Stimulated activated effector memory CD8-positive, alpha-beta T cell treated with anti-CD3 and anti-CD28 coated beads, Interleukin-12 subunit alpha, Interleukin-12 subunit beta, amount 100 ng/mL, for 72 hours (primary cell): Measurements from ENCODE around the gene ZSCAN22.
"Not testable (repeated sequence)": the region's sequence is repeated elsewhere in the genome, so short reads cannot be mapped to it uniquely, and the experiment has no call there.

ENCODE experiments used
- ATAC-seq: fragments of 150-1000 bp; cut with Tn5 transposase; 2 replicates; pipeline ENCODE4 v1.10.0; 2021
- DNase-seq, 2 donors: peaks; one replicate each; pipeline ENCODE4 v3.0.0; 2021 to 2022; ENCODE audit warnings: low spot score in 2 of 2
- H3K27ac Mint-ChIP-seq: one replicate; pipeline ENCODE4 v1.8.0; 2022; ENCODE audit warnings: mild to moderate bottlenecking, mixed read lengths
- H3K36me3 Mint-ChIP-seq: one replicate; pipeline ENCODE4 v1.8.0; 2022; ENCODE audit warnings: mild to moderate bottlenecking, mixed read lengths
- H3K4me1 Mint-ChIP-seq: one replicate; pipeline ENCODE4 v1.8.0; 2022; ENCODE audit warnings: mixed read lengths
- H3K4me3 Mint-ChIP-seq: one replicate; pipeline ENCODE4 v1.8.0; 2022; ENCODE audit warnings: mild to moderate bottlenecking, mixed read lengths
- H3K9me3 Mint-ChIP-seq: one replicate; pipeline ENCODE4 v1.8.0; 2022; ENCODE audit warnings: mixed read lengths

ZSCAN22 gene

DNA sequence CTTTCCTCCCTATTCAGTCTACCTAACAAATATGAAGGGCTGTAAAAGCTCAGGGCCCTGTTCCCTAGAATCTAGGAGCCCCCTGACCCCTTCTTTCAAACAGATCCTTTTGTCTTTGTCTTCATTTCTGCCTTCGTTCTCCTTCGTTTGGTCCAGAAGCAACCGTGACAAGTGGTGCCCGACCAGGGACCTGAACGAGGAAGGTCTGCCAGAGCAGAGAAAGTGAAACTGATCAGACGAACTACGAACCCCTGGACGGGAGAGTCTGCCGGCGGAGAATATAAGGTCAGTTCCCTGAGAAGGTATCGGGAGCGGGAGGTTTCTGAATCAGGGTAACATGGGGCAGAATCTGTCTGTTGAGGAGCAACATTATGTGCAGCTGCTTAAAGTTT is 20.9 kb upstream of the ZSCAN22 start:
- peak overlapping the region; percentile 98 for H3K4me3 Mint-ChIP-seq
- H3K27ac Mint-ChIP-seq: peak overlapping the region; percentile 98
- H3K4me1 Mint-ChIP-seq: peaks cover 54% of the 10 kb centered on the region
- DNase-seq (peak in 1 of 2 donors; percentile 52), ATAC-seq (no peak)
- H3K36me3 Mint-ChIP-seq: peaks cover 62% of the 10 kb centered on the region
- H3K9me3 Mint-ChIP-seq: no peaks in the 10 kb centered on the region

- H3K4me1 Mint-ChIP-seq: peaks cover 50% of the 10 kb centered on the region
- no peak overlapping the region for H3K27ac Mint-ChIP-seq
Observed at GRCh38 chr19:58307736-58308135, 19.1 kb upstream of the ZSCAN22 start.

GRCh38 chr19:58310685-58311084 is 16.1 kb upstream of the ZSCAN22 start:
- ATAC-seq, DNase-seq, H3K9me3 Mint-ChIP-seq, H3K27ac Mint-ChIP-seq, H3K4me3 Mint-ChIP-seq: not testable (repeated sequence)
- Mint-ChIP-seq H3K36me3 (peaks cover 96% of the 10 kb centered on the region), H3K4me1 (peaks cover 37% of the 10 kb centered on the region)

More at GRCh38 chr19:58307736-58308135, 19.1 kb upstream of the ZSCAN22 start:
- no peak overlapping the region for H3K4me3 Mint-ChIP-seq
- ATAC-seq (no peak), DNase-seq (no peak)
- H3K9me3 Mint-ChIP-seq: no peaks in the 10 kb centered on the region
- H3K36me3 Mint-ChIP-seq: peaks cover 77% of the 10 kb centered on the region

GRCh38 chr19:58311345-58311865 is 15.4 kb upstream of the ZSCAN22 start:
- Mint-ChIP-seq H3K27ac (no peak overlapping the region), H3K4me1 (peaks cover 30% of the 10 kb centered on the region), H3K36me3 (peaks cover 96% of the 10 kb centered on the region), H3K9me3 (no peaks in the 10 kb centered on the region), H3K4me3 (no peak overlapping the region)
- ATAC-seq (no peak), DNase-seq (no peak)

GRCh38 chr19:58315580-58315979 is 11.2 kb upstream of the ZSCAN22 start:
- ATAC-seq (no peak), DNase-seq (no peak)
- Mint-ChIP-seq H3K4me3 (no peak overlapping the region), H3K4me1 (no peaks in the 10 kb centered on the region), H3K27ac (no peak overlapping the region), H3K36me3 (peaks cover 56% of the 10 kb centered on the region), H3K9me3 (no peaks in the 10 kb centered on the region)

DNA sequence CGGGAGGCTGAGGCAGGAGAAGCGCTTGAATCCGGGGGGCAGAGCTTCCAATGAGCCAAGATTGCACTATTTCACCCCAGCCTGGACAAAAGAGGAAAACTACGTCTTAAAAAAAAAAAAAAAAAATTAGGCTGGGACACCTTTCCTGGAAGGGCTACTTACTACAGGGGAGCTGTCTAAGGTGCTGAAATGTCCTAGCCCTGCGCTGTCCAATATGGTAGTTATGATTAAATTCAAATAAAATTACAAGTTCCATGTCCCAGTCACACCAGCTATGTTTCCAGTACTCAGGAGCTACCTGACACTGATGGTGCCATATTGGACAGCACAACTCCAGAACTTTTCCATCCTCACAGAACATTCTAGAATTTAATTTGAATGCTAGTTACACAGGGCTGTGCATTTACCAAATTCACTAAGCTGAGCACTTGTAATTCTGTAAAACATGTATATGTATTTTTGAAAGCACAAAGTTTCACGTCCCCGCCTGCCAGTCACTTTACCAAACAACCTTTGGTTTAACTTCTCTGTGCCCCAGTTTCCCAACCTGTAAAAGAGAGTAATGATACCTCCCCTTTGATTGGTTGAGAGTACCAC is 9.2 kb upstream of the ZSCAN22 start:
- Mint-ChIP-seq H3K27ac (no peak overlapping the region), H3K9me3 (no peaks in the 10 kb centered on the region), H3K4me1 (no peaks in the 10 kb centered on the region), H3K4me3 (no peak overlapping the region), H3K36me3 (peaks cover 38% of the 10 kb centered on the region)
- ATAC-seq (no peak), DNase-seq (no peak)

DNA sequence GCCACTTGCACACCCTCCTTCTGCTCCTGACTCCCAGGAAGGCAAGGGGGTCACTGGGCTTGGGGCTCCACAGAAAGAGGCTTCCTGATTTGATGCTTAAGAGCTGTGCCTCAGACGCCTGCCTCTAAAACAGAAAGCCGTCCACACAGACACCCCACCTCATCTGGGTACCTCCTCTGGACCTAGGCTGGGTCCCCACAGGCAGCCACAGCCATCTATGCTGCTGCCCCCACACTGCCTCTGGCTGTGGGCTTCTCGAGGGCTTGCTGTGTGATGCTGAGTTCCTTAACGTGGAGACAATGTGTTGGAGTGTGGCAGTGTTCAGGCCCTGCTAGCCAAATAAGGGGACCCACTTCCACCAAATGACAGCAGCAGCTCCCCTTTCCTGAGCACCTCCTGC is 8.5 kb upstream of the ZSCAN22 start:
- no peak overlapping the region for H3K4me3 Mint-ChIP-seq
- H3K4me1 Mint-ChIP-seq: no peaks in the 10 kb centered on the region
- ATAC-seq (no peak), DNase-seq (no peak)
- H3K9me3 Mint-ChIP-seq: no peaks in the 10 kb centered on the region
- no peak overlapping the region for H3K27ac Mint-ChIP-seq
- H3K36me3 Mint-ChIP-seq: peaks cover 31% of the 10 kb centered on the region

- no peaks in the 10 kb centered on the region for H3K4me1 Mint-ChIP-seq
- no peaks in the 10 kb centered on the region for H3K9me3 Mint-ChIP-seq
- no peak for DNase-seq
- H3K36me3 Mint-ChIP-seq: peaks cover 22% of the 10 kb centered on the region
- no peak overlapping the region for H3K4me3 Mint-ChIP-seq
- ATAC-seq: no peak
- H3K27ac Mint-ChIP-seq: no peak overlapping the region
Observed at GRCh38 chr19:58319241-58319640, 7.6 kb upstream of the ZSCAN22 start.

DNA sequence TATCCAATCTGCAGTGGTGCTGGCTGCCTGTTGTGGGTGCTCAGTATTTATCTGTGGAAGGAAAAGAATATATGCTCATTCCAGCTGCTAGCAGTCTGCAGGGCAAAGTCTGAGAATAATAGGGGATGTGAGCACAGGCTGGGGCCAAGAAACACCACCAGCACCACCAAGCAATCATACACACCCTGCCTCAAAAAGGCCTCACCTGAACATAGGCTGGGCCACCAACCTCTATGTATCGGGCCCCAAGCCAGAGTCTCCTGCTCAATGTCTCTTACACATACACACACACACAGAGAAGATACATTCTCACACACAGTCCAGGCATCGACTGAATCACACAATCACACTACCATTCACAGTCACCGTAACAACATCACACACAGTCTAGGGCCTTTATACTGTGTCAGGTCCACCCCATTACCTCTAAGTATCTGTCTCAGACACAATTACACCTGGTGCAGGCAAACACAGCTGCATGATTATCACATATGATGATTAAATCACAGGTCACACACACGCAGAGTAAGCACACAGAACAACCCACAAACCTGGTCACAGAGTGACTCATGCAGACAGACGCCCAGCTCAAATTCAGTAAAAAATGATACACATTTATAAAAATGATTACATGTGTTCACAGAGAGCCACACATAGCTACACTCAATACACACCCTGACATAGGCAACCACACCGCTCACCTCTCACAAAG is 1.3 kb upstream of the ZSCAN22 start:
- H3K27ac Mint-ChIP-seq: no peak overlapping the region
- DNase-seq (no peak), ATAC-seq (no peak)
- no peaks in the 10 kb centered on the region for H3K9me3 Mint-ChIP-seq
- no peaks in the 10 kb centered on the region for H3K4me1 Mint-ChIP-seq
- no peaks in the 10 kb centered on the region for H3K36me3 Mint-ChIP-seq
- H3K4me3 Mint-ChIP-seq: no peak overlapping the region

GRCh38 chr19:58326501-58326913 is 287 bp upstream of the ZSCAN22 start:
- no peak for DNase-seq
- no peak overlapping the region for H3K27ac Mint-ChIP-seq
- peak; percentile 55 for ATAC-seq
- H3K4me3 Mint-ChIP-seq: no peak overlapping the region
- no peaks in the 10 kb centered on the region for H3K4me1 Mint-ChIP-seq
- H3K36me3 Mint-ChIP-seq: no peaks in the 10 kb centered on the region
- H3K9me3 Mint-ChIP-seq: no peaks in the 10 kb centered on the region

GRCh38 chr19:58328999-58329398 is 2.2 kb downstream of the ZSCAN22 start:
- Mint-ChIP-seq H3K27ac (no peak overlapping the region), H3K4me1 (no peaks in the 10 kb centered on the region), H3K36me3 (no peaks in the 10 kb centered on the region), H3K9me3 (no peaks in the 10 kb centered on the region), H3K4me3 (no peak overlapping the region)
- no peak for ATAC-seq
- DNase-seq: no peak

- Mint-ChIP-seq H3K9me3 (no peaks in the 10 kb centered on the region), H3K4me3 (no peak overlapping the region), H3K4me1 (peaks cover 5% of the 10 kb centered on the region), H3K36me3 (peaks cover 6% of the 10 kb centered on the region), H3K27ac (no peak overlapping the region)
- DNase-seq: no peak
- no peak for ATAC-seq
Observed at GRCh38 chr19:58330458-58330857, 3.7 kb downstream of the ZSCAN22 start.

DNA sequence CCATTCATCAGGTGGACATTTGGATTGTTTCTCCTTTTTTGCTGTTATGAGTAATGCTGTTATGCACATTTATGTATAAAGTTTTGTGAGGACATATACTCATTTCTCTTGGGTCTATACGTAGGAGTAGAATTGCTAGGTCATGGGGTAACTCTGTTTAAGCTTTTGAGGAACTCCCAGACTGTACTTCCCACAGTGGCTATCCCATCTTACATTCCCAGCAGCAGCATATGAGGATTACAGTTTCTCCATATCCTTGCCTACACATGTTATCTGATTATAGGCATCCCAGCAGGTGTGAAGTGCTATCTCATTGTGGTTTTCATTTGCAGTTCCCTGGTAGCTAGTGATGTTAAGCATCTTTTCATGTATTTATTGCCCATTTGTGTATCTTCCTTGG is 5.9 kb downstream of the ZSCAN22 start:
- ATAC-seq: no peak
- no peak overlapping the region for H3K4me3 Mint-ChIP-seq
- DNase-seq: no peak
- no peaks in the 10 kb centered on the region for H3K9me3 Mint-ChIP-seq
- peaks cover 11% of the 10 kb centered on the region for H3K36me3 Mint-ChIP-seq
- H3K4me1 Mint-ChIP-seq: peaks cover 5% of the 10 kb centered on the region
- no peak overlapping the region for H3K27ac Mint-ChIP-seq

DNA sequence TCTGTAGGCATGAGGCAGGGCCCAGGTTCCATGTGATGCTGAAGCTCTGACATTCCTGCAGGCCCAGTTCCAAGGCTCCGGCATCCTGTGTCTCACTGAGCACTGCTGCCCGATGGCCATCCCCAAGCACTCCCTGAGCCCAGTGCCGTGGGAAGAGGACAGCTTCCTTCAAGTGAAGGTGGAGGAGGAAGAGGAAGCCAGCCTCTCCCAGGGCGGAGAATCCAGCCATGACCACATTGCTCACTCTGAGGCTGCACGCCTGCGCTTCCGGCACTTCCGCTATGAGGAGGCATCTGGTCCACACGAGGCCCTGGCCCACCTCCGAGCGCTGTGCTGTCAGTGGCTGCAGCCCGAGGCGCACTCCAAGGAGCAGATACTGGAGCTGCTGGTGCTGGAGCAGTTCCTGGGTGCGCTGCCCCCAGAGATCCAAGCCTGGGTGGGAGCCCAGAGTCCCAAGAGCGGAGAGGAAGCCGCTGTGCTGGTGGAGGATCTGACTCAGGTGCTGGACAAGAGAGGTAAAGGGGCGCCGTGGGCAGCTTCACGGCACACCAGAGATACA is 8.0 kb downstream of the ZSCAN22 start:
- Mint-ChIP-seq H3K4me3 (no peak overlapping the region), H3K27ac (no peak overlapping the region), H3K9me3 (no peaks in the 10 kb centered on the region), H3K4me1 (peaks cover 5% of the 10 kb centered on the region), H3K36me3 (peaks cover 24% of the 10 kb centered on the region)
- DNase-seq (no peak), ATAC-seq (no peak)

DNA sequence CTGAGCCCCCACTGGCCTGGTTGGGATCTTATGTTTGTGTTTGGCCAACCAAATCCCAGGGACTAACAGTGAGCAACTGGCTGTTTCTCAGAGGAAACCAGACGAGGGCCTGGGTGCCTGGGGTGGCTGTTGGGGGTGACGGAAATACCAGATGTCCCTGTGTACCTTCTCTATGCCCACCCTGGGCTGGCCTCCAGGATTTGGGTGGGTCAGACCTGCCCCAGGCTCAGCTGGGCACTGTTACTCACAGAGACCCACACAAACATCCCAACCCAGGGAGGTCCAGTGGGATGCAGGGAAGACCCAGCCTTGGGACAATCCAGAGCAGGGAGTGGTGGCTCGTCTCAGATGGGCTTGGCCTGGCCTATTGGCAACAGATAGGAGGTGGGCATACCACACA is 8.8 kb downstream of the ZSCAN22 start:
- peak overlapping the region; percentile 3 for H3K27ac Mint-ChIP-seq
- no peaks in the 10 kb centered on the region for H3K9me3 Mint-ChIP-seq
- no peak for DNase-seq
- H3K4me3 Mint-ChIP-seq: no peak overlapping the region
- peaks cover 5% of the 10 kb centered on the region for H3K4me1 Mint-ChIP-seq
- peaks cover 27% of the 10 kb centered on the region for H3K36me3 Mint-ChIP-seq
- no peak for ATAC-seq

DNA sequence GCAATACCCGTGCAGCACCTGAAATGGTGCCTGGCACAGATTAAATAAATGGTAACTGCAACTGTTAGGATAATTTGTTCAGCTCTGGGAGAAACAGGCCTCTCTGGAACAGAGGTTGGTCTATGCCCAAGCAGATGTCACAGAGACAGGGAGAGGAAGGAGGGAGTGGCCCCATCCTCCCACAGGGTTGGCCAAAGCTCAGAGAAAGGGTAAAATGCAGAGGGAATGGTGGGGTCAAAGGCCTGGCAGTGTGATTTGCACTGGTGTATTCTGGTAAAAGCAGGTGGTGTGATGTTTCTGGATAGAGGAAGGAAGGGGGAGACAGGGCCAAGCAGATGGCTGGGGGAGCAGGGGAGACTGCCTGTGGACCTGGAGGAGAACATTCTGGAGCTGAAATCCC is 9.4 kb downstream of the ZSCAN22 start:
- Mint-ChIP-seq H3K9me3 (no peaks in the 10 kb centered on the region), H3K4me3 (no peak overlapping the region), H3K27ac (peak overlapping the region; percentile 3), H3K4me1 (peaks cover 9% of the 10 kb centered on the region), H3K36me3 (peaks cover 31% of the 10 kb centered on the region)
- ATAC-seq (no peak), DNase-seq (no peak)
